ENCODE results near the gene GRAMD2A. TPM values are rescaled to one million over a fixed set of nuclear protein-coding genes. Genes with fewer than 3 reads are reported as not detected.
A peak's percentile ranks its signal among the peaks of the same experiment; 100 is the strongest.

Gene GRAMD2A
- total and polyA plus RNA-seq, 5 donors from 2014 or later = not detected

DNA sequence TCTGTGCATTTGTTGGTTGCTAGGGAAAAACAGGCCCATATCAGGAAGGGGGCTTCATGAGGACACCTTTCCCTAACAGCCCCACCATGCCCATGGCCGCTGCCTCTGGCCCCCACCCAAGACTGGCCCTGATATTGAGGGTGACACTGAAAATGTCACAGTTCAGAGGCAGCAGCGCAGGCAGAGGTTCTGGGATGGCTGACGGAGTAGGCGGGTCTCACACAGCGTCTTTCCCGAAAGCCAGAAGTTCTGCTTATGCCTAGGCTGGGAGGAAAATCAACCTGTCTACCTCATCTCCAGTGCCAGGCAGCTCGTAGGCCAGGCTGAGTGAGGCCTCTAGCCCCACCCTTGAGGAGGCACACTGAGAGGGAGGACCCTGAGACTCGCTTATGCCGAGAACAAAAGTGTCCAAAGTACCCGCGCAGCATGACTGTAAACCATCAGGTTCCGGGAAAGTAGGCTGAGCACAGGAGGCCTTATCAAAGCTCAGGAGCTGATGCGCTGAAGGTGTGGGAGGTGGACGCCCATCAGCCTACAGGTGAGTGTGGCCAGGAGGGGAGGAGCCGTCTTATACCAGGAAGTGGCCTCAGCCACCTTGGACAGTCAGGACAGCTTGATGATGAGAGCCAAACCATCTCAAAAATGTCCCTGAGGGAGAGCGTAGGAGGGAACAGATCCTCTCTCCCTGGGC is 27.5 kb downstream of the GRAMD2A start:
- Histone ChIP-seq H3K9me3 (ENCODE audit: control insufficient read depth in 2 of 2, low read length in 2 of 2) (no peaks in the 10 kb centered on the region), H3K4me3 (ENCODE audit: low read depth, low read length) (no peak overlapping the region), H3K36me3 (ENCODE audit: control insufficient read depth, insufficient read depth, low read length) (no peaks in the 10 kb centered on the region), H3K4me1 (ENCODE audit: control insufficient read depth, insufficient read depth, low read length, poor library complexity, severe bottlenecking) (no peaks in the 10 kb centered on the region), H3K27me3 (ENCODE audit: control insufficient read depth, insufficient read depth, low read length) (no peaks in the 10 kb centered on the region), H3K27ac (ENCODE audit: insufficient read depth, low read length, poor library complexity, severe bottlenecking) (no peak overlapping the region)
- Mint-ChIP-seq H3K4me3 (no peak overlapping the region), H3K9me3 (peaks cover 0 to 2% (median 0%) of the 10 kb centered on the region in 7 donors), H3K36me3 (no peaks in the 10 kb centered on the region), H3K4me1 (peaks cover 0 to 2% (median 0%) of the 10 kb centered on the region in 4 donors), H3K27ac (no peak overlapping the region), H3K27me3 (peaks cover 17% of the 10 kb centered on the region)
- DNase-seq = no peak
- no peak for ATAC-seq (ENCODE audit: low read depth in 2 of 2)

DNA sequence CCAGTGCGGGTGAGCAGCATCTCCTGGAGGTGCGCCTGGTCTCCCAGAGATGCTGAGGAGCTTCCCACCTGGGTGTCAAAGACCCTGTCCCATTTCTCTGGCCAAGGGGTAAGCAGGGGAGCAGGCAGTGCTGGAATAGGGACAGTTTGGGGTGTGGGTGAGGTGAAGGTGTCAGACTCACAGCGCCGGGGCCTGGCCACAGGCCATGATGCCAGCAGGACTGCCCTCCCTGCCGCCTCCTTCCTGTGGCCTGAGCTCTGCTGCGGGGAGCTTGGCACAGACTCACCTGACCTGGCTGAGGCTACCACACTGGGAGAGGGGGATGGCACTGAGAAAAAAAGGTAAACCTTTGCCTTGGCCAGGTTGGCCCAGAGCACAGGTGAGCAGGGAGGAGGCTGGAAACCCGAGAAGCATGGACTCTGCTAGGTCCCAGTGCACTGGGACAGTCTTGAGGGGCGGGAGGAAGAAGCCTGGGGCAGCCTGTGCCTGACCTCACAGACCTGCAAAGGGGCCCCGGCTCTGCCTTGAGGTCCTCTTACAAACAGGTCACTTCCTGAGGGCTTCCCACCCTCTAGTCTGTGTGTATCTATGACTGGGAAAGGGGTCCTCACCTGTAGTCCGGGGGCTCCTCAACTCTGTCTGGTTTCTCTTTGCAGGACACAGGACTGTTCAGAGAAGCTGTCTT is 28.2 kb downstream of the GRAMD2A start:
- H3K36me3 Mint-ChIP-seq = no peaks in the 10 kb centered on the region
- DNase-seq (no peak), ATAC-seq (ENCODE audit: low read depth in 2 of 2) (no peak)
- no peaks in the 10 kb centered on the region for H3K4me1 ChIP-seq (ENCODE audit: control insufficient read depth, insufficient read depth, low read length, poor library complexity, severe bottlenecking)
- no peaks in the 10 kb centered on the region for H3K27me3 ChIP-seq (ENCODE audit: control insufficient read depth, insufficient read depth, low read length)
- H3K4me3 ChIP-seq (ENCODE audit: low read depth, low read length) = no peak overlapping the region
- no peak overlapping the region for H3K27ac ChIP-seq (ENCODE audit: insufficient read depth, low read length, poor library complexity, severe bottlenecking)
- H3K27ac Mint-ChIP-seq = peak overlapping the region in 1 of 3 donors; percentile 44
- no peaks in the 10 kb centered on the region for H3K9me3 ChIP-seq (ENCODE audit: control insufficient read depth in 2 of 2, low read length in 2 of 2)
- no peaks in the 10 kb centered on the region for H3K36me3 ChIP-seq (ENCODE audit: control insufficient read depth, insufficient read depth, low read length)
- peaks cover 0 to 2% (median 0%) of the 10 kb centered on the region in 4 donors for H3K4me1 Mint-ChIP-seq
- H3K4me3 Mint-ChIP-seq = no peak overlapping the region
- peaks cover 10% of the 10 kb centered on the region for H3K27me3 Mint-ChIP-seq
- H3K9me3 Mint-ChIP-seq = peaks cover 0 to 2% (median 0%) of the 10 kb centered on the region in 7 donors

DNA sequence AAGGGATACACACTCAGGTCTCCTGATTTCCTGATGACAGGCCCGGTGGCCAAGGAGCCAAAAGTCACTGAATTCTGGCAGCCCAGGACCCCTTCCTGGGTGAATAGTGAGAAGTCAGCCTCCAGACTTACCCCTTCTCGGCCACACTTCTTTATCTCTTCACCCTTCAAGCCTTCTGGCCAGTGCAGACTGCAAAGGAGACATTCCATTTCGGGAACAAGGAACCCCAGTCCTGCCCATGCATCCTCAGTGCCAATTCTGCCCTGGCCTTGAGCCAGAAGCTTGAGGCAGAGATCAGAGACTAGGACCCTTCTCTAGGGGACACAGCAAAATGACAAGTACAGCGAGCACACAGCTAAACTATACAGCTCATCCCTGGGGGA is 28.8 kb downstream of the GRAMD2A start:
- Mint-ChIP-seq H3K27ac (peak overlapping the region in 1 of 3 donors; percentile 44), H3K4me3 (no peak overlapping the region), H3K36me3 (no peaks in the 10 kb centered on the region), H3K27me3 (peaks cover 13% of the 10 kb centered on the region), H3K4me1 (peaks cover 0 to 2% (median 0%) of the 10 kb centered on the region in 4 donors), H3K9me3 (peaks cover 0 to 2% (median 0%) of the 10 kb centered on the region in 7 donors)
- Histone ChIP-seq H3K27me3 (ENCODE audit: control insufficient read depth, insufficient read depth, low read length) (no peaks in the 10 kb centered on the region), H3K4me3 (ENCODE audit: low read depth, low read length) (no peak overlapping the region), H3K36me3 (ENCODE audit: control insufficient read depth, insufficient read depth, low read length) (no peaks in the 10 kb centered on the region), H3K27ac (ENCODE audit: insufficient read depth, low read length, poor library complexity, severe bottlenecking) (no peak overlapping the region), H3K4me1 (ENCODE audit: control insufficient read depth, insufficient read depth, low read length, poor library complexity, severe bottlenecking) (no peaks in the 10 kb centered on the region), H3K9me3 (ENCODE audit: control insufficient read depth in 2 of 2, low read length in 2 of 2) (no peaks in the 10 kb centered on the region)
- no peak for ATAC-seq (ENCODE audit: low read depth in 2 of 2)
- no peak for DNase-seq

DNA sequence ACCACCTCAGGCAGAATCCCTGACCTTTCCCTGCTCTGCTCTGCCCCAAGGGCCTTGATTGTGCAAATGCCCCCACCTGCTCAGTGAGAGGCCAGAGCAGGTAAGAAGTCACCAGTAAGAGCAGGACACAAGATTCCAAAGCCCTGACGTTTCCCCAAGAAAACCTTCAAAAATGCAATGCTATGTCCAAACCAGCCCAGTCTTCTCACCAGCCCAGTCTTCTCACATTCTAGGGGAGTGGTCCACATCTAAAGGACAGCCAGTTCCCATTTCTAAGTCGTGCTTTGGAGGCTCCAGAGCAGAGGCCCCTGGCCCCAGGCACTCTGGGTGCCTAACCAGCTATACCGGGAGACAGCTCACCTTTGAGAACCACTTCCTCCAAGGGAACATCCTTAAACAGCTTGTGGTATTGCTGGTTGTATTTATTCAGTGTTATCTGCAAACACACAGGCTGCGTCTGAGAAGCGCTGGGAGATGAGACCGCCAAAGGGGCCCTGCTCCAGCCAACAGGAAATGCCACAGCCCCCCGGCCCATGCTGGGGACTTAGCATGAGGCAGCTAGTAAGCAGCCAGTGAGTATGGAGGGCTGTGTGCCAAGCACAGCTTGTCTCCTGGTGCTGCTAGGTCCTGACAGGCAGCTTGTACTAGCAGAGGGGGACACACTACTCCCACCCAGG is 29.3 kb downstream of the GRAMD2A start:
- Histone ChIP-seq H3K4me1 (ENCODE audit: control insufficient read depth, insufficient read depth, low read length, poor library complexity, severe bottlenecking) (no peaks in the 10 kb centered on the region), H3K27ac (ENCODE audit: insufficient read depth, low read length, poor library complexity, severe bottlenecking) (no peak overlapping the region), H3K9me3 (ENCODE audit: control insufficient read depth in 2 of 2, low read length in 2 of 2) (no peaks in the 10 kb centered on the region), H3K36me3 (ENCODE audit: control insufficient read depth, insufficient read depth, low read length) (no peaks in the 10 kb centered on the region), H3K27me3 (ENCODE audit: control insufficient read depth, insufficient read depth, low read length) (no peaks in the 10 kb centered on the region), H3K4me3 (ENCODE audit: low read depth, low read length) (no peak overlapping the region)
- Mint-ChIP-seq H3K36me3 (no peaks in the 10 kb centered on the region), H3K4me1 (peaks cover 0 to 2% (median 0%) of the 10 kb centered on the region in 4 donors), H3K4me3 (no peak overlapping the region), H3K9me3 (peaks cover 0 to 2% (median 0%) of the 10 kb centered on the region in 7 donors), H3K27me3 (peaks cover 18% of the 10 kb centered on the region), H3K27ac (no peak overlapping the region)
- peak in 1 of 3 donors; percentile 15 for DNase-seq
- ATAC-seq (ENCODE audit: low read depth in 2 of 2) = no peak

DNA sequence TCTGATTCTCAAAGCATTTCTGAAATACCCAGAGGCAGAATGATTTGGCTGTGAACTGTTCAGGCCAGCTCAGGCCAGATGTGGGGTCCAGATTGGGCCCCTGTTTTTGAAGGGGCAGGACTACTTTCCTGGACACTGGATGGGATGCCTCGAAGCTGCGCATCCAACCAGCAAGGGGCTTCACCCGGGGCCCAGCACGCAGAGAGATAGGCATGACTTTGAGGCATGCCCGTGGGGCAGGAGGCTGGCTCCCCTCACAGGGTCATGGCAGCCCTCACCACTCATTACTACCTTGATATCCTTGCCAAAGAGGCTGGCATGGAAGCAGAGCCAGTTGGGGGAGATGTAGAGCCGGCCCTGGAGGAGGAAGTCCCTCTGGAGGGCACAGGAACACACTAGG is 30.1 kb downstream of the GRAMD2A start:
- no peaks in the 10 kb centered on the region for H3K4me1 ChIP-seq (ENCODE audit: control insufficient read depth, insufficient read depth, low read length, poor library complexity, severe bottlenecking)
- H3K9me3 Mint-ChIP-seq = peaks cover 0 to 2% (median 0%) of the 10 kb centered on the region in 7 donors
- no peaks in the 10 kb centered on the region for H3K27me3 ChIP-seq (ENCODE audit: control insufficient read depth, insufficient read depth, low read length)
- H3K4me3 ChIP-seq (ENCODE audit: low read depth, low read length) = no peak overlapping the region
- no peak overlapping the region for H3K27ac ChIP-seq (ENCODE audit: insufficient read depth, low read length, poor library complexity, severe bottlenecking)
- no peak overlapping the region for H3K4me3 Mint-ChIP-seq
- H3K4me1 Mint-ChIP-seq = peaks cover 0 to 2% (median 0%) of the 10 kb centered on the region in 4 donors
- ATAC-seq (ENCODE audit: low read depth in 2 of 2) = no peak
- H3K27ac Mint-ChIP-seq = no peak overlapping the region
- H3K9me3 ChIP-seq (ENCODE audit: control insufficient read depth in 2 of 2, low read length in 2 of 2) = no peaks in the 10 kb centered on the region
- H3K27me3 Mint-ChIP-seq = peaks cover 23% of the 10 kb centered on the region
- no peaks in the 10 kb centered on the region for H3K36me3 Mint-ChIP-seq
- no peak for DNase-seq
- no peaks in the 10 kb centered on the region for H3K36me3 ChIP-seq (ENCODE audit: control insufficient read depth, insufficient read depth, low read length)

DNA sequence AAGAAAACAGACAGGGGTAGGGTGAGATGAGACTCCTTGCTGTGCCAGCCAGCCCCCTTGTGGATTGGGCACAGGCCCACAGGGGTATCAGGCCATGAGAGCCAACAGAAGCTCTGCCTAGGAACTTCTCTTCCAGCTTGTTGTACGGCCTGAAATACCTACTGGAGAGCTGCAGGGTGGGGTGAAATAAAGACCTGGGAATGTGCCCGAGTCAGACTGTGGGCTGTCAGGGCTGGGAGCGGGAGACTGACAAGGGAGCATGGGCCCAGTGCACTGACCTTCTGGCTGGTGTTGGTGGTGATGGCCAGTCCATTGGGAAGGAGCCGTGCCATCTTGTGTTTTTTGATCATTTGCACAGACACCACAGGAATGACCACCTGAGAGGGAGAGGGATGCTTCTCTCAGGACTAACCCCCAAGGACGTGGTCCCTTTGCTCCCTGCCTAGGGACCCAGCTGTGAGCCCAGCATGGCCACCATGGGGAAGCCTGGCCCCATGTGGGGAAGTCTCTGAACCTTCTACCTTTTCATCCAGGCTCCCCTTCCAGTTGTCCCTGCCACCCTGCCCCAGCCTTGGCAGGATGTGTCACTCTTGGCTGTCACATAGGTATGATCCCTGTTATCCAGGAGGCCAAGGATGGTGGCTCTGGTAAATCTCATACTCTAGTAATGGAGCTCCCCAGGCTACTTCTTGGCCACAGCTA is 30.7 kb downstream of the GRAMD2A start:
- H3K9me3 Mint-ChIP-seq = peaks cover 0 to 2% (median 0%) of the 10 kb centered on the region in 7 donors
- H3K27ac Mint-ChIP-seq = no peak overlapping the region
- no peaks in the 10 kb centered on the region for H3K9me3 ChIP-seq (ENCODE audit: control insufficient read depth in 2 of 2, low read length in 2 of 2)
- no peak overlapping the region for H3K27ac ChIP-seq (ENCODE audit: insufficient read depth, low read length, poor library complexity, severe bottlenecking)
- no peaks in the 10 kb centered on the region for H3K36me3 ChIP-seq (ENCODE audit: control insufficient read depth, insufficient read depth, low read length)
- H3K4me3 ChIP-seq (ENCODE audit: low read depth, low read length) = no peak overlapping the region
- H3K4me1 ChIP-seq (ENCODE audit: control insufficient read depth, insufficient read depth, low read length, poor library complexity, severe bottlenecking) = no peaks in the 10 kb centered on the region
- H3K36me3 Mint-ChIP-seq = no peaks in the 10 kb centered on the region
- DNase-seq (no peak), ATAC-seq (ENCODE audit: low read depth in 2 of 2) (no peak)
- peaks cover 25% of the 10 kb centered on the region for H3K27me3 Mint-ChIP-seq
- no peaks in the 10 kb centered on the region for H3K27me3 ChIP-seq (ENCODE audit: control insufficient read depth, insufficient read depth, low read length)
- no peak overlapping the region for H3K4me3 Mint-ChIP-seq
- peaks cover 0 to 2% (median 0%) of the 10 kb centered on the region in 4 donors for H3K4me1 Mint-ChIP-seq

DNA sequence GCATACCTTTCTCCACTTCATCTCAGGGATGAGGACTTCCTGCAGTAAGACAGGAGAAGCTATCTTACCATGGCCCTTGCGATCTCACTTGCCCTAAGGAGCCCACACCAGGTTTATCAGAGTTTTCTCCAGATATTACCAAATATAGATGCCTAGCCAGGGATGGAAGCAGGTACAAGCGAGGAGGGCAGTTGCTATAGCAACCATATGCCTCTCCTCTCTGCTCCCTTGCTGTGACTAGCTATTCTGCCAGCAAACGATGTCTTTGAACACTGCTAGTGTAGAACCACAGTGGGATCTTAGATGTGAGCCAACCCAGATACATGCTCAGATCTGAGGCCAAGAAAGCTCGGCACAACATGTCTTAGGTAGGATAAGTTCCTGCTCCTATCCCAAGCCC is 33.9 kb downstream of the GRAMD2A start:
- peaks cover 0 to 2% (median 0%) of the 10 kb centered on the region in 4 donors for H3K4me1 Mint-ChIP-seq
- Histone ChIP-seq H3K27ac (ENCODE audit: insufficient read depth, low read length, poor library complexity, severe bottlenecking) (no peak overlapping the region), H3K4me3 (ENCODE audit: low read depth, low read length) (no peak overlapping the region), H3K27me3 (ENCODE audit: control insufficient read depth, insufficient read depth, low read length) (no peaks in the 10 kb centered on the region), H3K4me1 (ENCODE audit: control insufficient read depth, insufficient read depth, low read length, poor library complexity, severe bottlenecking) (no peaks in the 10 kb centered on the region), H3K9me3 (ENCODE audit: control insufficient read depth in 2 of 2, low read length in 2 of 2) (no peaks in the 10 kb centered on the region), H3K36me3 (ENCODE audit: control insufficient read depth, insufficient read depth, low read length) (no peaks in the 10 kb centered on the region)
- no peaks in the 10 kb centered on the region for H3K36me3 Mint-ChIP-seq
- H3K9me3 Mint-ChIP-seq = no peaks in the 10 kb centered on the region
- no peak overlapping the region for H3K27ac Mint-ChIP-seq
- peaks cover 27% of the 10 kb centered on the region for H3K27me3 Mint-ChIP-seq
- no peak for DNase-seq
- H3K4me3 Mint-ChIP-seq = no peak overlapping the region
- ATAC-seq (ENCODE audit: low read depth in 2 of 2) = no peak
